SK-N-SH treated with all-trans-retinoic acid at 6 μM for 48 hours (cell line): Measurements from ENCODE around the gene ADGRV1.
"Not testable (repeated sequence)": the region's sequence is repeated elsewhere in the genome, so short reads cannot be mapped to it uniquely, and the experiment has no call there.

Source experiments
- ATAC-seq: fragments of 200-7000 bp; cut with Tn5 transposase; 3 replicates; pipeline ENCODE4 v1.9.1; 2020; ENCODE audit warnings: mild to moderate bottlenecking, moderate library complexity
- CREB5 ChIP-seq: fragments of 250-450 bp; sonication (Bioruptor Pico); IDR thresholded peaks from 2 replicates; pipeline ENCODE4 v1.5.1; 2020; ENCODE audit warnings: low read depth, mild to moderate bottlenecking, moderate library complexity
- CSDC2 ChIP-seq: fragments of 250-450 bp; sonication (Bioruptor Pico); IDR thresholded peaks from 2 replicates; pipeline ENCODE4 v1.5.0; 2020; ENCODE audit warnings: mild to moderate bottlenecking, moderate library complexity
- CSRNP3 ChIP-seq: fragments of 250-450 bp; sonication (Bioruptor Pico); IDR thresholded peaks from 2 replicates; pipeline ENCODE4 v1.5.1; 2021; ENCODE audit warnings: mild to moderate bottlenecking, moderate library complexity
- ESRRG ChIP-seq: fragments of 250-450 bp; sonication (Bioruptor Pico); IDR thresholded peaks from 2 replicates; pipeline ENCODE4 v1.6.1; 2021; ENCODE audit warnings: mild to moderate bottlenecking
- POU6F1 ChIP-seq: fragments of 250-450 bp; sonication (Bioruptor Pico); IDR thresholded peaks from 2 replicates; pipeline ENCODE4 v1.8.0; 2021; ENCODE audit warnings: low read depth, mild to moderate bottlenecking, moderate library complexity, borderline replicate concordance
- PPARA ChIP-seq: fragments of 250-450 bp; sonication (Bioruptor Pico); IDR thresholded peaks from 2 replicates; pipeline ENCODE4 v1.5.0; 2020; ENCODE audit warnings: mild to moderate bottlenecking, borderline replicate concordance
- SNAI2 ChIP-seq: fragments of 250-450 bp; sonication (Bioruptor Pico); IDR thresholded peaks from 2 replicates; pipeline ENCODE4 v1.5.0; 2020; ENCODE audit warnings: mild to moderate bottlenecking, moderate library complexity
- TCF4 ChIP-seq: fragments of 250-450 bp; sonication (Bioruptor Pico); IDR thresholded peaks from 2 replicates; pipeline ENCODE4 v1.8.0; 2021; ENCODE audit warnings: mild to moderate bottlenecking, moderate library complexity, borderline replicate concordance
- TOX ChIP-seq: fragments of 250-450 bp; sonication (Bioruptor Pico); IDR thresholded peaks from 2 replicates; pipeline ENCODE4 v1.8.0; 2021; ENCODE audit warnings: mild to moderate bottlenecking, moderate library complexity, borderline replicate concordance
- ZC3H10 ChIP-seq: fragments of 250-450 bp; sonication (Bioruptor Pico); IDR thresholded peaks from 2 replicates; pipeline ENCODE4 v1.5.1; 2021; ENCODE audit warnings: mild to moderate bottlenecking, moderate library complexity
- ZFP3 ChIP-seq: fragments of 250-450 bp; sonication (Bioruptor Pico); IDR thresholded peaks from 2 replicates; pipeline ENCODE4 v1.5.0; 2020; ENCODE audit warnings: mild to moderate bottlenecking, moderate library complexity
- ZFP30 ChIP-seq: fragments of 450-650 bp; formaldehyde crosslinking; IDR thresholded peaks from 2 replicates; pipeline ENCODE4 v1.5.0; 2022; ENCODE audit warnings: mild to moderate bottlenecking, moderate library complexity
- ZNF565 ChIP-seq: fragments of 450-650 bp; formaldehyde crosslinking; conservative IDR thresholded peaks from 2 replicates; pipeline ENCODE4 v1.5.0; 2020; ENCODE audit warnings: low read depth, mild to moderate bottlenecking, moderate library complexity
- ZNF70 ChIP-seq: fragments of 450-650 bp; formaldehyde crosslinking; IDR thresholded peaks from 2 replicates; pipeline ENCODE4 v1.5.0; 2020; ENCODE audit warnings: mild to moderate bottlenecking, moderate library complexity

ADGRV1 gene

DNA sequence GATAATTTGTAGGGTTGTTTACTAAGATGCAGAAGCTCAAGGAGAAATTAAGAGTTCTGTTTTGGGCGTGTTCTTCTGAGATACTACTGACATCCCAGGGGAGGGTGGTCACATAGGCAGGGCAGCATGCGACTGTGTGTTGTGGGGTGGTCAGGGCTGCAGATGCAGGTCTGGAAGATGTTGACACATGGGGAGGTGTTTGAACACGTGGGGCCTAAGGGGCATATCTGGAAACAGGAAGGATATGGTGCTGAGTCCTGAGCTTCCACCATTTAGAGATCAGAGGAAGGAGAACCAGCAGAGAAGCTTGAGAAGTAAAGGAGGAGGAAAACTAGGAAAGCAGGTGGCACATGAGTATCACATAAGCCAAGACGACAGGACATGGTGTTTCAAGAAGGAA lies 228.2 kb downstream of the ADGRV1 start (continued):
- no peak for TF ChIP-seq POU6F1 (CRISPR knock-in tag)

- TF ChIP-seq ZC3H10 (CRISPR knock-in tag) (no peak), CSRNP3 (CRISPR knock-in tag) (no peak), ZFP3 (CRISPR knock-in tag) (no peak), CREB5 (no peak), TOX (CRISPR knock-in tag) (no peak), PPARA (no peak), POU6F1 (CRISPR knock-in tag) (no peak)
Observed at GRCh38 chr5:90792725-90793124, 234.1 kb downstream of the ADGRV1 start.

DNA sequence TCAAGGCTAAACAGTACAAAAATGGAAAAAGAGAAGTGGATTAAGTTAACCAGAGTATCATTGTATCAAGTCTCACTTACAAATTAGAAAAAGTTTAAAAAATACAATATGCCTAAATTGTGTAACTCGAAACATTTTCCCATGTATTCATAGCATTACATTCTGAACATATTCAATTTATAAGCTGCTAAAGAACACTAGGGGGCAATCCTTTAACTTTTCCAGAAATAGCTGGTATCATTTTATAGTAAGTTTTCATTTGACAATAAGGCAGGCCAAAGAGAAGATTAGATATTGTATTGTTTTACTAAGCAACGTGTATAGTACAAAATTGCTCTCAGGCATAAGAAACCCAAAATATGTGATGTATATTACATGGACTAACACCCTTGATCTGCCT lies 234.6 kb downstream of the ADGRV1 start:
- peak; percentile 42; the same call in 2 of the 3 replicates for ATAC-seq

More at GRCh38 chr5:90792725-90793124, 234.1 kb downstream of the ADGRV1 start:
- ATAC-seq, result no peak

DNA sequence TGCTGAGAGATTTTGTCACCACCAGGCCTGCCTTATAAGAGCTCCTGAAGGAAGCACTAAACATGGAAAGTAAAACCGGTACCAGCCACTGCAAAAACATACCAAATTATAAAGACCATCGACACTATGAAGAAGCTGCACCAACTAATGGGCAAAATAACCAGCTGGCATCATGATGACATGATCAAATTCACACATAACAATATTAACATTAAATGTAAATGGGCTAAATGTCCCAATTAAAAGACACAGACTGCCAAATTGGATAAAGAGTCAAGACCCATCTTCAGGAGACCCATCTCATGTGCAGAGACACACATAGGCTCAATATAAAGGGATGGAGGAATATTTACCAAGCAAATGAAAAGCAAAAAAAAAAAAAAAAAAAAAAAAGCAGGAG lies 238.3 kb downstream of the ADGRV1 start:
- ATAC-seq, result not testable (repeated sequence)

More for the DNA sequence above, 234.6 kb downstream of the ADGRV1 start:
- no peak for TF ChIP-seq ESRRG
- no peak for TF ChIP-seq ZNF565
- no peak for TF ChIP-seq CSRNP3 (CRISPR knock-in tag)
- TF ChIP-seq, all 23 proteins: peak for 0

- ATAC-seq, result not testable (repeated sequence)
Observed at GRCh38 chr5:90800082-90800481, 241.5 kb downstream of the ADGRV1 start.

GRCh38 chr5:90800515-90800914 lies 241.9 kb downstream of the ADGRV1 start:
- ATAC-seq, result not testable (repeated sequence)

DNA sequence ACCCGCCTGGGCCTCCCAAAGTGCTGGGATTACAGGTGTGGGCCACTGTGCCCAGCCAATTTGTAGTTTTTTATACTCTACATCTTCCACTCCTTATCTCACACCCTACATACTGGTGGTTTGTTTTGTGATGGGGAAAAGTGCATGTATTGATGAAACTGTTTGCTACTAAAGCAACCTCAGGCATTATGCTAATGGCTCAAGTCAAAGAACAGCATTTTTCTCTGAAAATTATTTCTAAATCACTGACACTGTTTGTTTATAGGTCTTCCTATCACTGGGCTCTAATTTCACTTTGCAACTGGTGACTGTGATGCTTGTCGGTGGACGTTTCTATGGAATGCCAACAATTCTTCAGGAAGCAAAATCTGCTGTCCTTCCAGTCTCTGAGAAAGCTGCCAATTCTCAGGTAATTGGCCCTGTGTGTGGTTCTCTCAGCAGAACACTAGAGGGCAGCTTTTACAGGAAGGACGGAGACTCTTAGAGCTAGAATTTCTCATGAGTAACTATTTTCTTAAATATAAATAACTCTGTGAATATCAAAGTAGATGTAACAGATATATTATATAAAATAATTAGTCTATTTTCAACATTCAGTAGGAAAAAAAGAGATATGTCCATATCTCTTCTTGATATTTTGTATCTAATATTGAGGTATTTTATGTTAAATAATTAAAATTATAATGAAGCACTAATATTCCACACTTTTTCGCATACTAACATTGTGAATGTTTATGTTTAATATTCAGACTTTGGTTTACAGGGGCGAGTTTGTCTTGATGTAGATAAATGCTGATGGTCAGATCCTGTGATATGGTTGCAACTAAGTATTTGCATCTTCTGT lies 244.1 kb downstream of the ADGRV1 start:
- ATAC-seq, result peak; percentile 87

GRCh38 chr5:90803381-90803780 lies 244.8 kb downstream of the ADGRV1 start:
- TF ChIP-seq ZFP30 (CRISPR knock-in tag) (no peak), SNAI2 (CRISPR knock-in tag) (no peak), ZNF70 (CRISPR knock-in tag) (no peak), ZNF565 (no peak), ZFP3 (CRISPR knock-in tag) (no peak), TCF4 (CRISPR knock-in tag) (no peak), CSDC2 (CRISPR knock-in tag) (no peak), ZC3H10 (CRISPR knock-in tag) (no peak)

More for the DNA sequence above, 244.1 kb downstream of the ADGRV1 start:
- TF ChIP-seq ZFP30 (CRISPR knock-in tag), result no peak

More at GRCh38 chr5:90803381-90803780, 244.8 kb downstream of the ADGRV1 start:
- no peak for ATAC-seq
